Activated T-cell treated with anti-CD3 and anti-CD28 coated beads, Interleukin-2, amount 50 U/mL, for 48 hours (primary cell): ENCODE measurements around the gene SLC2A8.

Experiments used
- DNase-seq, 2 experiments: peaks; one replicate each; pipeline ENCODE4 v3.0.0-alpha.2; 2020

Gene SLC2A8

DNA sequence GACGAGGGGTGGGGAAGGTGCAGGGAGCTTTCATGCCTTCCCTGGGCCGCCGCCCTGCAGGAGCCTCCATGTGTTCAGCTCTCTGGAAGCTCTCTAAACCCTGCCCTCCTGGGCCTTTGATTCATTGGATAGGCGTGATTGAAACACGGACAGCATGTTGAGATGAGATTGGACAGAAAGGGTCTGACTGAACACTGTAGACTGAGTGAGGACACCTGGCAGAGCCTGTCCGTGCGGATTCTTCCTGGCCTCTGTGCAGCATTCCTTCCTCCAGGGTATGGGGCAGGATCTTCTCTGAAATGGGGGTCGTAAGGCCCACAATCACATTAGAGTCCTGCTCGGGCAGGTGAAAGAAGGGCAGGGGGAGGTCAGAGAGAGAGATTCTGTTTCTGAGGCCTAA is 41.4 kb downstream of the SLC2A8 start:
- DNase-seq: no peak

DNA sequence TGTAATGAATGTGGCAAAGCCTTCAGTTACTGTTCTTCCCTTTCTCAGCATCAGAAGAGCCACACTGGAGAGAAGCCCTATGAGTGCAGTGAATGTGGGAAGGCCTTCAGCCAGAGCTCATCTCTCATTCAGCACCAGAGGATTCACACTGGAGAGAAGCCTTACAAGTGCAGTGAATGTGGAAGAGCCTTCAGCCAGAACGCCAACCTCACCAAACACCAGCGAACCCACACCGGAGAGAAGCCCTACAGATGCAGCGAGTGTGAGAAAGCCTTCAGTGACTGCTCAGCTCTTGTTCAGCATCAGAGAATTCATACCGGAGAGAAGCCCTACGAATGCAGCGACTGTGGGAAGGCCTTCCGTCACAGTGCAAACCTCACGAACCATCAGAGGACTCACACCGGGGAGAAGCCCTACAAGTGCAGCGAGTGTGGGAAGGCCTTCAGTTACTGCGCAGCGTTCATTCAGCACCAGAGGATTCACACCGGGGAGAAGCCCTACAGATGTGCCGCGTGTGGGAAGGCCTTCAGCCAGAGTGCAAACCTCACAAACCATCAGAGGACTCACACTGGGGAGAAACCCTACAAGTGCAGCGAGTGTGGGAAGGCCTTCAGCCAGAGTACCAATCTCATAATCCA is 47.4 kb downstream of the SLC2A8 start:
- peak; percentile 61 to 68 for DNase-seq

DNA sequence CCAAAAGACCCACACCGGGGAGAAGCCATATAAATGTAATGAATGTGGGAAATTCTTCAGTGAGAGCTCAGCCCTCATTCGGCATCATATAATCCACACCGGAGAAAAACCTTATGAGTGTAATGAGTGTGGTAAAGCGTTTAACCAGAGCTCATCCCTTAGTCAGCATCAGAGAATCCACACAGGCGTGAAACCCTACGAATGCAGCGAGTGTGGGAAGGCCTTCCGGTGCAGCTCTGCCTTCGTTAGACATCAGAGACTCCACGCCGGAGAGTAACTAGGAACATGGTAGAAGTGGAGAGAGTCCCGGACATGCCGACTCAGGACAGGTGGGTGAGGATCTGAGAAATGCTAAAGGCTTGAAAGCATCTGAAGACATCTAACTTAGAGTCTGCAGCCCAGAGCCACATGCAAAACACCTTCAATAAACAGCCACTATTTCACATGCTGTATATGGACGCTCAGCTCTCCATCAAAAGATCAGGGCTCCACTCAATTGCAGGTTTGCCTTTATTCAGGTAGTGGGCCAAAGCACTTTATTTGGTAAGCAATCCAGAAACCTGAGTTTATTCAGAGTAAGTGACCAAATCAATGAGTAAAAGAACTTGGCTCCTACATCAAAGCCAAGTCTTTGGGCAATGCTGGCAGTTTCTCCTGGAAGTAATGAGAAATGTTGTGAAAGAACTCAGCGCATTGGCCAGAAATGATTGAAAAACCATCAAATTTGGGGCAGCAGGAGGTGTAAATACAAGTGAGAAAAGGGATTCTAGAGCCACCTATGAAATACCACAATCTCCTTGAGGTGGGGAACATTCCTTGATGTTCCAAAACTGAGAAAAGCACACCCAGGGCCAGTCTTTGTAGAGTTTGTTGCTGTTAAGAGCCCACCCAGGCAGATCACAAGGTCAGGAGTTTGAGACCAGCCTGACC is 48.2 kb downstream of the SLC2A8 start:
- DNase-seq: peak; percentile 67 to 73

- peak; percentile 58 for DNase-seq
These were observed 49.1 kb downstream of the SLC2A8 start for GRCh38 chr9:127445851-127446712.

GRCh38 chr9:127446713-127447415 is 49.9 kb downstream of the SLC2A8 start:
- peak; percentile 38 to 44 for DNase-seq

GRCh38 chr9:127447416-127448111 is 50.6 kb downstream of the SLC2A8 start:
- DNase-seq: peak; percentile 36 to 41

DNA sequence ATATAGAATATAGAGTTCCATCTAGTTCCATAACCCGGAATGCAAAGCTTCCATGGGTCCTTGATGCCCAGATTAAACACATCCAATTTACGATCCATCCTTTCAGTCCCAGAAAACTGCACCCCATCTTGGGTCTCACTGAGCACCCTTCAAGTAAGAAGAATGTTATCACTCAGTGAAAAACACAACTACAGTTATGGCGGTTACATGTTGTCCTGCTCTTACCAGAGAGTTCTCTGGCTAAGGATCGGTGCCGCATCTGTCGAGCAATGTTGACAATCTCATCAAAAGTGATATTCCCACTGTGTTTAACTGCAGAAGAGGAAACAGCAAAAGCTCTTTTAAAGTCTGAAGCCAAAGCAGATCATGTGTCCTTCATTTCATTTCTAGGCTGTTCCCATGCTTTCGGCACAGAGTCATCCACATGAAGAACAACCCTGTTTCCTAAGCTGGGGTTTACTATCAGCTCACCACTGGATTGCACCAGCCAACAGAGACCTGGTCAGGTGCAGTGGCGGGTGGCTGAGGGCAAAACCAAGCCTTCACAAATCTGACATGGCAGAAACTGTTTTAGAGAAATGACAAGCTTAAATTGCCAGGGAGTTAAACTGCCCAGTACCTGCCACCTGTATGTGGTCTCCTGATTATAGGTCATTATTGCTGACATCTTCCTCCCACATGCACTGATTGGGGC is 51.3 kb downstream of the SLC2A8 start:
- DNase-seq: peak in 1 of 2 experiments; percentile 43

DNA sequence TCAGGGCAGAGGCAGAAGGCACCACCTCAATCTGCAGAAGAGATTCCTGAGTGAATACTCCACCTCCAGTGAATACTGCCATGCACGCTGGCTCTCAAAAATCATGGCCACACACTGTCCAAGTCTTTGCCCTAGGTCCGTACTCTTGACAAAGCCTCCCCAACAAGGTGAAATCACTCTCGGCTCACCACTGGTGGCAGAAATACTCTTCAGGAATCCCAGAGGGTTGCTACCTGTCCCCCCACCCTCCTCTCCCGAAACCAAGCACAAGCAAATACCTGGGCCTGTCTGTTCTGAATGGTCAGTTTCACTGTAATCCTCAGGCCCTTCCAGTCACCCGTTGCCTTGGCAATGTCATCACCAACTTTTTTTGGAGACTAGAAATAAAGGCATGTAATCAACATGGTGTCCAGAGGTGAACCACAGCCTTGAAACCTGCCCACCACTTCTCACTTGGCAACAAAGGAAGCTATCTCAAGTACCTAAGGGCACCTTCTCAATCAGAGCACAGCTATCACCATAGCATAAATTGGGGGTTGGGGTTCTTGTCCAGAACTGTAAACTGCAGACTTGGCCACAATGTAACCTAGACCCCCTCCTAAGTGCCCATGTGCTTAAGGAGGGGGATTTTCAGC is 52.5 kb downstream of the SLC2A8 start:
- peak; percentile 38 to 39 for DNase-seq

DNA sequence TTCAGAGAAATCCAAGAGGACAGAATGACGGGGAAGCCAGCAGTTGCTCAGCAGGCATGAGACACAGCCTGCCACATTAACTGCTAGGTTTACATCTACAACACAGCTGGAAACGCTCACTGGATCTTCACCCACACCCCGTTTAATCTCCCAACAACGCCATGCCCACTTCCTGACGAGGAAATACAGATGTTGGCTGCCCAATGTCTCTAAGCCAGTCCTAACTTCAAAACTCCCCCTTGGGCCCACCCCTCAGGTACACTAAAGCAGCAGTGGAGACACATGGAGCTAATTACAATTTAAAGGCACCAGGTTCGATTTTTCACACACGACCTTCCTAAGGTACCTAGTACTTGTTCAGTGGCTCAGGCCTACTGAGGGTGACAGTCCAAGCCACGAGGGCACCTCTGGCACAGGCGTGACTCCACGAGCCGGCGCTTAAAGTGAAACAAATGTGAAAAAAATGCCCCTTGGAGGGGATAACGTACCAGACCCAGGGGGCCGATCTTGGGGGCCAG is 53.3 kb downstream of the SLC2A8 start:
- DNase-seq: peak in 1 of 2 experiments; percentile 45

- DNase-seq: peak; percentile 99
These were observed 54.0 kb downstream of the SLC2A8 start, which contains the start of the genes LRSAM1 and RPL12 for GRCh38 chr9:127450830-127451607. TSS of gene LRSAM1 (plus strand) at chr9:127451510. CDS start at chr9:127454528, 3,018 bp downstream. TSS of gene RPL12 (minus strand) at chr9:127451406. CDS start at chr9:127451317, 89 bp downstream.

DNA sequence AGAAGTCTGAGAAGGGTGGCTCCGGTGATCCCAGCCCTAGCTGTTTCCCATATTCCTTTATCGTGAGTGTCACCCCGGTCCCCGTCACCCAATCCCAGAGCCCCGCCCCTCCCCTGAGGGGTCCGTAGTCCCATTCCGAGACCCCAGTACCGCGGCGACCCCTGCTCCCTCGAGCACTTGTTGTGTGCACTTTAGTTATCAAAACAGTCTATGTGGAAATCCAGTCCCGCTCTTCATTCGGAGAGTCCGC is 54.6 kb downstream of the SLC2A8 start:
- no peak for DNase-seq

DNA sequence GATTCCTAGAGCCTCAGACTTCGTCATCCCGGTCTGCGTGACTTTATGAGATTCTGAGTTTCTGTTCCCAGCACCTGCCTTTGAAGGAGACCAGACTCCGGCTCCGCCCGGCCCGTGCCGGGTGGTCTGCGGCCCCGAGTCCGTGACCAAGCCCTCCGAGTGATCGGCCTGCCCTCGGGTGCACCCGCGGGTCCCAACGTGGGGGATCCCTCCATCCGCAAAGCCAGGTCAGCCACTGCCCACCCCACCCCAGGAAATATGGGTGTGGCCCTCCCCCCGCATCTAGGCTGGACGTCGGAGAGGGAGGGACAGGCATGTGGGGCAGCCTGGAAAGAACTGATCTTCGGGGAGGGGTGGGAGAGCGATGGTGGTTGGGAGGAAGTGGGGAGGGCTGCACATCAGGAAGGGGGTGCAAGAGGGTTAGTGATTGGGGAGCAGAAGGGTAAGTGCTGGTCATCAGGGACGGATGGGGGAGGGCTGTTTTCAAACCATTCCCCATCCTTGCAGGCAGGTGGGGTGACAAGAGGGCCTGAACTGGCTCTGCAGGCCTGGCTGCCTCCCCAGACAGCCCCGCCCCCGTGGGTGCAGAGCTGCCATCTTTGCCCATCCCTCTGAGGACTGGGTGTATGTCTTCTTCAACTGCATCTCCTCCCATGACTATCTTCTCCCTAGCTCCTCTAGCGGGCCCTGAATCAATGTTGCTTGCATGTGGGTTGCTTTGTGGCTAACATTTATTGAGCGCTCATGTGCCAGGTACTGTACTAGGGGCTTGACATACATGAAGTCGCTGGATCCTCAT is 55.1 kb downstream of the SLC2A8 start:
- peak; percentile 67 to 71 for DNase-seq

DNA sequence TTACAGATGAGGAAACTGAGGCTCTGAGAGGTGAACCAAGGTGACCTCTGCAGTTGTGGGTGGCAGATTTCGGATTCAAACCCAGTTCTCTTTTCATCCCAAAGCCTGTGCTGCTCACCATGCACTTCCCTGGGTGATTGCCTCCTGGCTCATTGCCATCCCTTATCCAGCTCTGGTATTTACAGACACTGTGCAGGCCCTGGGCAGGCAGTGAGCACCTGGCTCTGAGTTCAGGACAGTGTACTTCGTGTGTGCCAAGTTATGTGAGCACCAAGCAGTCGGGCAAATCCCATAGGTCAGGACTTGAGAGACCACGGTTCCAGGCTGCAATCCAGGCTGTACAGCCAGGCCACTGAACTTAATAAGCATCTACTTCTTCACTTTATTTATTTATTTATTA is 55.7 kb downstream of the SLC2A8 start:
- DNase-seq: no peak

DNA sequence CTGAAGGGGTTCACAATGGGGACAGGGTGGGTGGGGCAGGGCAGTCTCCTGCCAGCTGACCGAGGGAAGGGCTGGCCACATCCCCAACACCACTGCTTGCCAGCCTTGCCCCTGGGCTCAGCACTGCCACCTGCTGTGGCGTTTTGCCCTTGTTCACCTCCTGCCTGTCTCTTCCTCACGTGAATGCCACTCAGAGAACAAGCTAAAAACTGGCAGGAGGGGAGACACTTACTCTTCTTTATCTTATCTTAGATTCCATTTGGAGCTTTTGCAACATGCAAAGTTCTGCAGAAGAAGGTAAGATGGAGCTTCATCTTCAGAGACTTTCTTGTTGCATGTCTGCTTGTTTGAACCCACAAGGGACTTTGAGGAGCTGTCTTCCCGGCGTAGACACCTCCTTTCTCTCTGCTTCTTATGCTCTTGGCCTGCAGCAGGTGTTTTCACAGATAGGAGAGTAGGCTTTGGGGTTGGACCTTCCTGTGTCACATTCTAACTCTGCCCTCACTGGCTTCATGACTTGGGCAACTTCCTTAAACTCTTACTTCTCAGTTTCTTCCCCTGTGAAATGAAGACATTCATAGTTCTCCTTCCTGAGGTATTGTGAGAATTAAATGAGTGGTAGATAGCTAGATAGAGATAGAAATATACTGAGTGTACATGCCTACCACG is 58.5 kb downstream of the SLC2A8 start:
- peak; percentile 37 to 52 for DNase-seq

GRCh38 chr9:127457191-127457878 is 60.4 kb downstream of the SLC2A8 start:
- no peak for DNase-seq
